ENCODE data around the gene IQGAP2.

The IQGAP2 gene

DNA sequence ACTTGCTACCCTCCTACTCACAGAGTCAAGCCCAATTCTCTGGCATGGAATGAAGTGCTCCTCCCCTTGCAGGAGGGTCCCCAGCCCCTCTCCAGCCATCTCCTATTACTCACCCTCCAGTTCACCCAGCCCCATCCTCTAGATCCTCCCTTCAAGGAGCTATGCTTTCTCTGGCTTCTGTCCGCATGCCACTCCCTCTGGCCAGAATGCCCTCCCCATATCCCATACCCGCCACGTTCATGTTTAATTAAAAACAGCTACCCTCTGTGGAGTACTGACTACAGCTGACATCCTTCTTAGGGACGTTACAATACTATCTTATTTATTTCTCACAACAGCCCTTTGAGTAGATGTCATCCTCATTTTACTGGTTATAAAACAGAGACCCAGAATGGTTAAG lies 315.8 kb downstream of the IQGAP2 start:
- H3K79me1 ChIP-seq (ENCODE audit: low read depth, low read length), result peaks cover 12% of the 10 kb centered on the region
- DNase-seq (ENCODE audit: low spot score), result no peak

DNA sequence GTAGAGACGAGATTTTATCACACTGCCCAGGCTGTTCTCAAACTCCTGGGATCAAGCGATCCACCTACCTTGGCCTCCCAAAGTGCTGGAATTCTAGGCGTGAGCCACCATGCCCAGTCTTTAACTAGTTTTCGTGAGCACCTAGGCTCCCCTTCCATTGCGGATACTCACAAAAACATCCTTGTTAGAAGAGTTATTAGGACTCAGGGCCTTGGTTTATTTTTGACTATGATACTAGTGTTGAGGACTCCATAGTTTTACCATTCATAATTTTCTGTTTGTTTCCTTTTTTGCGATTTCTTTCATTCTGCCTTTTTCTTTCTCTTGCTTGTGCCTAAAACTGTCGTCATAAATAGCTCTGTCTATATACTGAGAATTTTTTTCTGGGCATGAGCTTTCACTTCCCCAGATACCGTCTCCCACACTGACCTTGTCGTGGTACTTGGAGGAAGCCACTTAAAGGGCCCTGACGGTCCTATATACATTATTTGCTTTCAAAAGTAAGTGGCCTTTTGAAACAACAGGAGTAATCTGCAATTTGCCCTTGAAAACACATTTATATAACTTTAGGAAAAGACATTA lies 318.0 kb downstream of the IQGAP2 start:
- Histone ChIP-seq H2BK12ac (ENCODE audit: low read length) (no peak overlapping the region), H2BK120ac (ENCODE audit: low read depth, low read length) (no peak overlapping the region), H2BK5ac (ENCODE audit: low read length) (no peak overlapping the region), H3K14ac (ENCODE audit: low read length) (no peak overlapping the region), H3K23ac (ENCODE audit: low read depth, low read length, poor library complexity) (no peak overlapping the region), H4K8ac (ENCODE audit: low read depth, low read length) (no peak overlapping the region), H2AK5ac (ENCODE audit: low read depth, low read length) (no peak overlapping the region), H4K91ac (ENCODE audit: low read depth, low read length, poor library complexity) (no peak overlapping the region), H2BK15ac (ENCODE audit: low read length) (no peak overlapping the region), H2AFZ (ENCODE audit: low read length) (no peak overlapping the region), H3K36me3 (replicated peaks in 1 of 2; ENCODE audit: control insufficient read depth in 2 of 2, insufficient read depth in 2 of 2, low read length in 2 of 2) (peaks cover 3 to 66% of the 10 kb centered on the region in 2 donors), H3K4ac (ENCODE audit: low read length) (no peak overlapping the region), H3K9me3 (replicated peaks in 1 of 2; ENCODE audit: control insufficient read depth in 2 of 2, insufficient read depth in 1 of 2, low read depth in 1 of 2, low read length in 2 of 2) (peaks cover 0 to 4% of the 10 kb centered on the region in 2 donors), H3K4me2 (ENCODE audit: insufficient read depth, low read length, poor library complexity, severe bottlenecking) (no peak overlapping the region), H3K27ac (replicated peaks; ENCODE audit: low read length) (no peak overlapping the region), H3K4me3 (ENCODE audit: low read length in 2 of 2) (no peak overlapping the region), H3K4me1 (ENCODE audit: control insufficient read depth in 2 of 2, insufficient read depth in 1 of 2, low read depth in 1 of 2, low read length in 2 of 2) (peaks cover 8 to 10% of the 10 kb centered on the region in 2 donors), H3K9ac (ENCODE audit: low read depth, low read length, poor library complexity) (no peak overlapping the region), H3K79me1 (ENCODE audit: low read depth, low read length) (peaks cover 9% of the 10 kb centered on the region), H3K27me3 (ENCODE audit: control insufficient read depth in 3 of 3, insufficient read depth in 3 of 3, low read depth in 1 of 3, low read length in 3 of 3) (no peaks in the 10 kb centered on the region), H3K18ac (ENCODE audit: low read length) (no peak overlapping the region)
- WGBS, 2 donors (ENCODE audit: extremely low coverage in 2 of 2, insufficient read length in 2 of 2, insufficient replicate concordance in 1 of 2), result no CpG with 5 or more reads among the region's 10 CpGs
- no peak for DNase-seq (ENCODE audit: low spot score)

More for the DNA sequence above, 315.8 kb downstream of the IQGAP2 start:
- Histone ChIP-seq H3K27ac (replicated peaks; ENCODE audit: low read length) (no peak overlapping the region), H2AK5ac (ENCODE audit: low read depth, low read length) (no peak overlapping the region), H2BK12ac (ENCODE audit: low read length) (no peak overlapping the region), H3K14ac (ENCODE audit: low read length) (no peak overlapping the region), H2BK120ac (ENCODE audit: low read depth, low read length) (no peak overlapping the region), H2BK5ac (ENCODE audit: low read length) (no peak overlapping the region), H3K4me2 (ENCODE audit: insufficient read depth, low read length, poor library complexity, severe bottlenecking) (no peak overlapping the region), H3K36me3 (replicated peaks in 1 of 2; ENCODE audit: control insufficient read depth in 2 of 2, insufficient read depth in 2 of 2, low read length in 2 of 2) (peaks cover 3 to 48% of the 10 kb centered on the region in 2 donors), H3K4me3 (ENCODE audit: low read length in 2 of 2) (no peak overlapping the region), H2BK15ac (ENCODE audit: low read length) (no peak overlapping the region), H3K9me3 (replicated peaks in 1 of 2; ENCODE audit: control insufficient read depth in 2 of 2, insufficient read depth in 1 of 2, low read depth in 1 of 2, low read length in 2 of 2) (peaks cover 0 to under 1% of the 10 kb centered on the region in 2 donors), H3K4me1 (ENCODE audit: control insufficient read depth in 2 of 2, insufficient read depth in 1 of 2, low read depth in 1 of 2, low read length in 2 of 2) (peaks cover 8% of the 10 kb centered on the region in 2 donors), H2AFZ (ENCODE audit: low read length) (no peak overlapping the region), H3K27me3 (ENCODE audit: control insufficient read depth in 3 of 3, insufficient read depth in 3 of 3, low read depth in 1 of 3, low read length in 3 of 3) (peaks cover 0 to 14% (median 4%) of the 10 kb centered on the region in 3 experiments), H3K18ac (ENCODE audit: low read length) (no peak overlapping the region), H3K4ac (ENCODE audit: low read length) (no peak overlapping the region), H3K23ac (ENCODE audit: low read depth, low read length, poor library complexity) (no peak overlapping the region), H3K9ac (ENCODE audit: low read depth, low read length, poor library complexity) (no peak overlapping the region), H4K8ac (ENCODE audit: low read depth, low read length) (no peak overlapping the region), H4K91ac (ENCODE audit: low read depth, low read length, poor library complexity) (no peak overlapping the region)
- no CpG with 5 or more reads among the region's 4 CpGs for WGBS, 2 donors (ENCODE audit: extremely low coverage in 2 of 2, insufficient read length in 2 of 2, insufficient replicate concordance in 1 of 2)

GRCh38 chr5:76723266-76723665 lies 320.2 kb downstream of the IQGAP2 start:
- no CpG with 5 or more reads among the region's 1 CpG for WGBS, 2 donors (ENCODE audit: extremely low coverage in 2 of 2, insufficient read length in 2 of 2, insufficient replicate concordance in 1 of 2)
- Histone ChIP-seq H3K9ac (ENCODE audit: low read depth, low read length, poor library complexity) (no peak overlapping the region), H3K4me2 (ENCODE audit: insufficient read depth, low read length, poor library complexity, severe bottlenecking) (no peak overlapping the region), H3K9me3 (replicated peaks in 1 of 2; ENCODE audit: control insufficient read depth in 2 of 2, insufficient read depth in 1 of 2, low read depth in 1 of 2, low read length in 2 of 2) (peaks cover 3 to 22% of the 10 kb centered on the region in 2 donors), H4K91ac (ENCODE audit: low read depth, low read length, poor library complexity) (no peak overlapping the region), H2BK120ac (ENCODE audit: low read depth, low read length) (no peak overlapping the region), H3K23ac (ENCODE audit: low read depth, low read length, poor library complexity) (no peak overlapping the region), H3K14ac (ENCODE audit: low read length) (no peak overlapping the region), H3K27ac (replicated peaks; ENCODE audit: low read length) (no peak overlapping the region), H3K36me3 (replicated peaks in 1 of 2; ENCODE audit: control insufficient read depth in 2 of 2, insufficient read depth in 2 of 2, low read length in 2 of 2) (peaks cover 3 to 77% of the 10 kb centered on the region in 2 donors), H2BK15ac (ENCODE audit: low read length) (no peak overlapping the region), H3K4ac (ENCODE audit: low read length) (no peak overlapping the region), H3K27me3 (ENCODE audit: control insufficient read depth in 3 of 3, insufficient read depth in 3 of 3, low read depth in 1 of 3, low read length in 3 of 3) (no peaks in the 10 kb centered on the region), H3K4me3 (ENCODE audit: low read length in 2 of 2) (no peak overlapping the region), H4K8ac (ENCODE audit: low read depth, low read length) (no peak overlapping the region), H2AK5ac (ENCODE audit: low read depth, low read length) (no peak overlapping the region), H2BK12ac (ENCODE audit: low read length) (no peak overlapping the region), H2BK5ac (ENCODE audit: low read length) (no peak overlapping the region), H3K18ac (ENCODE audit: low read length) (no peak overlapping the region), H3K79me1 (ENCODE audit: low read depth, low read length) (peaks cover under 1% of the 10 kb centered on the region), H3K4me1 (ENCODE audit: control insufficient read depth in 2 of 2, insufficient read depth in 1 of 2, low read depth in 1 of 2, low read length in 2 of 2) (peaks cover under 1 to 5% of the 10 kb centered on the region in 2 donors), H2AFZ (ENCODE audit: low read length) (no peak overlapping the region)
- no peak for DNase-seq (ENCODE audit: low spot score)

DNA sequence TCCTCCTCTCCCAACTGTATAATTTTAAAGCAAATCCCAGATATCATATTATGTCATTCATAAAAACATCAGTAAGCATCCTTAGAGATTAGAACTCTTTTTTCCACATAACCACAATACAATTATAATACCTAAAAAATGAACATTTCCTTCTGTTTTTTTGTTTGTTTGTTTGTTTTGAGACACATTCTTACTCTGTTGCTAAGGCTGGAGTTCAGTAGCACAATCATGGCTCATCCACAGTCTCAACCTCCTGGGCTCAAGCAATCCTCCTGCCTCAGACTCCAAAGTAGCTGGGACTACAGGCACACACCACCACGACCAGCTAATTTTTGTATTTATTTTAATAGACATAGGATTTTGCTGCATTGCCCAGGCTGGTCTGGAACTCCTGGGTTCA lies 320.8 kb downstream of the IQGAP2 start:
- no peak overlapping the region for H2BK15ac ChIP-seq (ENCODE audit: low read length)
- H3K4me3 ChIP-seq (ENCODE audit: low read length in 2 of 2), result no peak overlapping the region
- H3K4me1 ChIP-seq (ENCODE audit: control insufficient read depth in 2 of 2, insufficient read depth in 1 of 2, low read depth in 1 of 2, low read length in 2 of 2), result peaks cover 0 to 2% of the 10 kb centered on the region in 2 donors
- no peak overlapping the region for H2BK5ac ChIP-seq (ENCODE audit: low read length)
- no peak overlapping the region for H2AFZ ChIP-seq (ENCODE audit: low read length)
- no CpG with 5 or more reads among the region's 1 CpG for WGBS, 2 donors (ENCODE audit: extremely low coverage in 2 of 2, insufficient read length in 2 of 2, insufficient replicate concordance in 1 of 2)
- no peak overlapping the region for H3K9ac ChIP-seq (ENCODE audit: low read depth, low read length, poor library complexity)
- H3K4me2 ChIP-seq (ENCODE audit: insufficient read depth, low read length, poor library complexity, severe bottlenecking), result no peak overlapping the region
- H3K79me1 ChIP-seq (ENCODE audit: low read depth, low read length), result no peaks in the 10 kb centered on the region
- H4K8ac ChIP-seq (ENCODE audit: low read depth, low read length), result no peak overlapping the region
- no peak overlapping the region for H3K18ac ChIP-seq (ENCODE audit: low read length)
- no peak overlapping the region for H3K14ac ChIP-seq (ENCODE audit: low read length)
- no peak overlapping the region for H3K4ac ChIP-seq (ENCODE audit: low read length)
- H2BK120ac ChIP-seq (ENCODE audit: low read depth, low read length), result no peak overlapping the region
- no peak overlapping the region for H2AK5ac ChIP-seq (ENCODE audit: low read depth, low read length)
- H3K36me3 ChIP-seq (replicated peaks in 1 of 2; ENCODE audit: control insufficient read depth in 2 of 2, insufficient read depth in 2 of 2, low read length in 2 of 2), result peaks cover 3 to 77% of the 10 kb centered on the region in 2 donors
- peaks cover 3 to 28% of the 10 kb centered on the region in 2 donors for H3K9me3 ChIP-seq (replicated peaks in 1 of 2; ENCODE audit: control insufficient read depth in 2 of 2, insufficient read depth in 1 of 2, low read depth in 1 of 2, low read length in 2 of 2)
- H3K27ac ChIP-seq (replicated peaks; ENCODE audit: low read length), result no peak overlapping the region
- no peaks in the 10 kb centered on the region for H3K27me3 ChIP-seq (ENCODE audit: control insufficient read depth in 3 of 3, insufficient read depth in 3 of 3, low read depth in 1 of 3, low read length in 3 of 3)
- H4K91ac ChIP-seq (ENCODE audit: low read depth, low read length, poor library complexity), result no peak overlapping the region
- no peak for DNase-seq (ENCODE audit: low spot score)
- H3K23ac ChIP-seq (ENCODE audit: low read depth, low read length, poor library complexity), result no peak overlapping the region
- no peak overlapping the region for H2BK12ac ChIP-seq (ENCODE audit: low read length)

Data from neuronal stem cell (in vitro differentiated cells).